GM12878 (cell line): Measurements from ENCODE around the gene KLHL30. TPM values are rescaled to one million over a fixed set of nuclear protein-coding genes. Genes with fewer than 3 reads are reported as not detected.

Experiments used
- ATAC-seq: fragments of 200-7000 bp; cut with Tn5 transposase; 3 replicates; pipeline ENCODE4 v1.9.1; 2020; ENCODE audit warnings: mild to moderate bottlenecking, moderate library complexity
- BruUV-seq: library from RNA; stranded (reverse); fragments of 400-500 nt; replicated peaks from 2 replicates; lab custom pipeline; 2021; lab: Mats Ljungman, UMichigan
- CTCF ChIA-PET: fragments of 300-600 bp; sonication (Branson Sonifier 250); formaldehyde crosslinking; extraction: SDS; loops from one replicate; lab custom pipeline; 2021; ENCODE audit warnings: inconsistent platforms; lab: Yijun Ruan, JAX
- POLR2A ChIA-PET: fragments of 350-600 bp; formaldehyde crosslinking; extraction: SDS; loops from one replicate; lab custom pipeline; 2021; ENCODE audit warnings: inconsistent platforms; lab: Charles Lee
- RAD21 ChIA-PET: fragments of 300-600 bp; sonication (Branson Sonifier 250); formaldehyde crosslinking; loops from one replicate; lab custom pipeline; 2023; ENCODE audit warnings: antibody characterized with exemption; ENCODE audit not compliant: unreplicated experiment; lab: Charles Lee
- SMC1A ChIA-PET: fragments of 300-600 bp; sonication (Branson Sonifier 250); formaldehyde crosslinking; loops from one replicate; lab custom pipeline; 2023; ENCODE audit not compliant: unreplicated experiment, uncharacterized antibody; lab: Charles Lee
- DNase-seq: peaks from one replicate; pipeline ENCODE4 v3.0.0-alpha.2; 2011; ENCODE audit warnings: low read depth, low spot score
- FAIRE-seq: peaks from 3 replicates; lab custom pipeline; 2011; peaks lifted over from hg19 to GRCh38; lab: Jason Lieb, UNC
- H2AFZ ChIP-seq: 2 replicates; pipeline ENCODE4 v1.6.0; 2011; ENCODE audit warnings: low read depth, low read length, control low read depth; ENCODE audit not compliant: control insufficient read depth
- H3K27ac ChIP-seq: 2 replicates; pipeline ENCODE4 v1.5.1; 2011; ENCODE audit warnings: control low read depth; ENCODE audit not compliant: control insufficient read depth, insufficient read depth
- H3K27me3 ChIP-seq, 2 experiments: replicated peaks in 1 of 2; 2 replicates each; pipeline versions ENCODE4 v1.6.0 to v1.6.1; 2011; ENCODE audit warnings: low read length in 1 of 2; ENCODE audit not compliant: control insufficient read depth in 2 of 2, insufficient read depth in 2 of 2
- H3K36me3 ChIP-seq, 2 experiments: 2 replicates each; pipeline ENCODE4 v1.5.1; 2011; ENCODE audit warnings: low read length in 1 of 2; ENCODE audit not compliant: control insufficient read depth in 2 of 2, insufficient read depth in 2 of 2
- H3K4me1 ChIP-seq: 2 replicates; pipeline ENCODE4 v1.6.1; 2011; ENCODE audit warnings: mild to moderate bottlenecking, low read length, moderate library complexity, mixed read lengths; ENCODE audit not compliant: control insufficient read depth, insufficient read depth
- H3K4me2 ChIP-seq: 2 replicates; pipeline ENCODE4 v1.6.0; 2011; ENCODE audit warnings: control low read depth; ENCODE audit not compliant: control insufficient read depth, insufficient read depth
- H3K4me3 ChIP-seq: fragments of 200-600 bp; sonication (generic); 2 replicates; pipeline ENCODE4 v1.5.1; 2016
- H3K79me2 ChIP-seq: 2 replicates; pipeline ENCODE4 v1.6.0; 2011; ENCODE audit warnings: low read length; ENCODE audit not compliant: control insufficient read depth, insufficient read depth
- H3K9ac ChIP-seq: 2 replicates; pipeline ENCODE4 v1.8.0; 2011; ENCODE audit warnings: low read length, control low read depth, mixed read lengths; ENCODE audit not compliant: control insufficient read depth, insufficient read depth
- H3K9me3 ChIP-seq: replicated peaks from 3 replicates; pipeline ENCODE4 v1.5.1; 2011; ENCODE audit warnings: mild to moderate bottlenecking, low read length; ENCODE audit not compliant: control insufficient read depth, insufficient read depth
- H4K20me1 ChIP-seq: 2 replicates; pipeline ENCODE4 v1.6.0; 2011; ENCODE audit not compliant: control insufficient read depth, insufficient read depth
- CTCF ChIP-seq, 3 experiments: IDR thresholded peaks in 2 of 3; conservative IDR thresholded peaks in 1 of 3; 2 replicates each; pipeline ENCODE4 v1.5.1; 2011; ENCODE audit warnings: low read depth in 3 of 3, low read length in 3 of 3, mild to moderate bottlenecking in 3 of 3, control low read depth in 2 of 3, moderate library complexity in 2 of 3, inconsistent platforms in 1 of 3, mixed read lengths in 1 of 3; ENCODE audit not compliant: control insufficient read depth in 2 of 3, insufficient read depth in 1 of 3; ENCODE audit errors: extremely low read depth in 1 of 3
- EGR1 ChIP-seq, 2 experiments: IDR thresholded peaks; 1 replicate in 1 of 2; 2 replicates in 1 of 2; pipeline ENCODE4 v1.6.1; 2011 to 2012; ENCODE audit warnings: low read depth in 2 of 2, low read length in 2 of 2, borderline replicate concordance in 1 of 2, mild to moderate bottlenecking in 1 of 2, moderate library complexity in 1 of 2
- MLLT1 ChIP-seq: fragments of 450-650 bp; IDR thresholded peaks from 2 replicates; pipeline ENCODE4 v1.6.1; 2016; ENCODE audit warnings: mild to moderate bottlenecking
- RAD21 ChIP-seq: IDR thresholded peaks from 2 replicates; pipeline ENCODE4 v1.6.1; 2011; ENCODE audit warnings: mild to moderate bottlenecking, low read depth, low read length, moderate library complexity; ENCODE audit not compliant: insufficient read depth
- RCOR1 ChIP-seq: conservative IDR thresholded peaks from 2 replicates; pipeline ENCODE4 v1.6.1; 2012; ENCODE audit warnings: low read depth, low read length, improper control_type of control experiment
- SMC3 ChIP-seq: IDR thresholded peaks from 2 replicates; pipeline ENCODE4 v1.6.1; 2011; ENCODE audit warnings: low read length, improper control_type of control experiment, borderline replicate concordance
- WRNIP1 ChIP-seq: IDR thresholded peaks from 2 replicates; pipeline ENCODE4 v1.6.1; 2011; ENCODE audit warnings: low read depth, low read length, improper control_type of control experiment, borderline replicate concordance
- ZBTB33 ChIP-seq: fragments of 450-650 bp; IDR thresholded peaks from 2 replicates; pipeline ENCODE4 v1.6.1; 2017; ENCODE audit warnings: mild to moderate bottlenecking
- WGBS: methylation state at CpG from one replicate; pipeline ENCODE4 v1.1.6; 2016; ENCODE audit warnings: low lambda C conversion rate; ENCODE audit not compliant: insufficient replicate concordance, insufficient coverage; ENCODE audit errors: missing lambda C conversion rate; 5-methylcytosine and 5-hydroxymethylcytosine counted together
- in situ Hi-C: fragments of 300-500 bp; cut with MboI; formaldehyde crosslinking; loops from 9 replicates; pipeline ENCODE4 v1.14.3; 2018; ENCODE audit warnings: mixed read lengths
- intact Hi-C: fragments of 100-400 bp; cut with micrococcal nuclease; formaldehyde crosslinking; loops from one replicate; pipeline ENCODE4 v1.14.2; 2022; ENCODE audit not compliant: unreplicated experiment
- polyA plus RNA-seq, 11 experiments: library from polyadenylated mRNA; depleted of rRNA in 4 of 11; unstranded in 6 of 11; stranded (reverse) in 5 of 11; fragments of >200 nt; fragmentation: Nextera tagmentation in 4 of 11; fragmentation: Illumina TruSeq in 1 of 11; extraction: Ambion mirVana in 4 of 11; extraction: Trizol in 1 of 11; gene quantifications; 1 replicate in 1 of 11; 2 replicates in 10 of 11; pipeline versions ENCODE4 v1.2.1 to v1.2.3, GENCODE V29; 2011 to 2016; ENCODE audit warnings: inconsistent platforms in 2 of 11, missing spikeins in 2 of 11, low read depth in 1 of 11
- total RNA-seq, 4 experiments: library from RNA; depleted of rRNA in 3 of 4; stranded (reverse); fragments of >200 nt in 3 of 4; fragmentation: Illumina TruSeq in 1 of 4; extraction: Trizol in 1 of 4; gene quantifications; 2 replicates each; pipeline versions ENCODE4 v1.2.1 to v1.2.3, GENCODE V29; 2013 to 2021

The KLHL30 gene
- total and polyA plus RNA-seq, 10 of the 15 experiments (the other 5 are each of a cell fraction or from before 2014, with no cell fraction given), result 0.03 TPM; not detected in 9

DNA sequence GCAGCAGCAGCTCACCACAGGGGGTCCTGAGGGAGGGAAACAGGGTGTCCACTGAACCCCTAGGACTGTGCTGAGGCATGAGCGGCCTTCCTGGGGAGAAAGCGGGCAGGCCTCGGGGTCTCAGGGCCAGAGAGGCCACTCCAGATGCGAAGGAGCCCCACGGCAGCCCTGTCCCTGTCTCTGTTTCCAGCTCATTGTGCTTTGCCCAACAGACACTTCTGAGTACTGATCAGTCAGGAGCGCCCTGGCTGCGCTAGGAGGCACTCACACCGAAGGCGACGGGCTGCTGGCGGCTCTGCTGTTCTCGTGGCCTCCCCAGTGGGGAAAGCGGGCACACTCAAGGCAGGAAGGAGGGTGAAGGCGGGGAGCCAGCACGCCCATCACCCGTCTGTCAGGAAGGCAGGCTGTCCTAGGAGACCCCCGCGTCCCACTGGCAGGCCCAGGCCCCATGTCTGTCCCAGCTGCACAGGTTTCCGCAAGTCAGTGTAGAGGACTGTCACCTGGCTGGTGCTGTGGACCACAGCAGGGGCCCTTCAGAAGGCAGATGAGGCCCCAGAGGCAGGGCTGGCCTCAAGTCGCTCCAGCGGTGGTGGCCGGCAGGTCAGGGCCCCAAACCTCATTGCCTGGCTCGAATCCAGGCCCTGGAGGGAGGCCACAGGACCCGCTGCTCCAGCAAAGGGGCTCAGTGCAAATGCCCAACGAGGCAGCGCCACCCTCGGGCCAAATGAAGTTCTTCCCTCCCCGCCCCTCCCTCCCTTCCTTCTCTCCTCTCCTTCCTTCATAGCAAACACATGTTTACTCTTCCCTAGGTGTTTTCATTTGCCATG lies 31.6 kb upstream of the KLHL30 start:
- Histone ChIP-seq H3K4me2 (peak overlapping the region; percentile 94), H3K9ac (peak overlapping the region; percentile 40), H3K36me3 (no peaks in the 10 kb centered on the region), H4K20me1 (no peaks in the 10 kb centered on the region), H3K27me3 (no peaks in the 10 kb centered on the region), H3K9me3 (no peaks in the 10 kb centered on the region; the same call in 2 of the 3 replicates), H3K4me3 (peak overlapping the region; percentile 26; the same call in 1 of the 2 replicates), H2AFZ (peak overlapping the region; percentile 85), H3K27ac (peak overlapping the region; percentile 62), H3K79me2 (no peaks in the 10 kb centered on the region), H3K4me1 (peaks cover 21% of the 10 kb centered on the region)
- no TSS peak for BruUV-seq
- ChIA-PET SMC1A (interaction anchor here (0.6 to 2.5 kb wide), 7 partner anchors 15 to 248 kb away, joined by 3 to 12 read pairs (median 3); no protein-coding TSS in a partner anchor), RAD21 (interaction anchor here (0.7 to 2.5 kb wide), 7 partner anchors 38 to 249 kb away, joined by 3 to 23 read pairs (median 5); partner anchors contain the start of gene SCLY), CTCF (interaction anchor here (0.6 to 4.4 kb wide), 11 partner anchors 32 to 201 kb away, joined by 3 to 41 read pairs (median 4); partner anchors contain the start of gene KLHL30), POLR2A (interaction anchor here (0.9 to 3.1 kb wide), 4 partner anchors 8 to 137 kb away, joined by 3 to 13 read pairs (median 9); no protein-coding TSS in a partner anchor)
- DNase-seq (no peak), FAIRE-seq (no peak), ATAC-seq (peak; percentile 36)
- TF ChIP-seq WRNIP1, result no peak
- TF ChIP-seq RAD21, result peak; percentile 37; the same call in 1 of the 2 replicates
- peak; percentile 40 to 62 (median 49) for TF ChIP-seq CTCF (IDR thresholded peaks at IDR 0.05 in 2 of 3, conservative IDR thresholded peaks at IDR 0.05 in 1 of 3; ENCODE audit: control insufficient read depth in 2 of 3, extremely low read depth in 1 of 3, insufficient read depth in 1 of 3, low read depth in 3 of 3, low read length in 3 of 3)
- 0 out of 2 replicates have a peak, but pooled peaks have one; percentile 65 for TF ChIP-seq ZBTB33
- TF ChIP-seq RCOR1, result no peak
- peak; percentile 32; the same call in 1 of the 2 replicates for TF ChIP-seq SMC3
- no peak for TF ChIP-seq EGR1 (IDR thresholded peaks at IDR 0.05; ENCODE audit: borderline replicate concordance in 1 of 2, low read depth in 2 of 2, low read length in 2 of 2)
- peak; percentile 72 for TF ChIP-seq MLLT1
- intact Hi-C loops (loop anchor here (5.0 kb wide), 1 partner anchor 45 kb away; the partner anchor contains the start of gene SCLY), in situ Hi-C loops (no loop called here)
- 79% methylated on average over 22 of the region's 28 CpGs for WGBS
